AG09309 (cell line): ENCODE results near the gene ZNF429.

Experiments used
- DNase-seq: peaks from one replicate; pipeline ENCODE4 v3.0.0-alpha.2; 2010; ENCODE audit warnings: low read depth
- H3K4me3 ChIP-seq: 2 replicates; pipeline ENCODE4 v1.5.1; 2011; ENCODE audit warnings: mild to moderate bottlenecking, low read depth, low read length, moderate library complexity; ENCODE audit not compliant: control insufficient read depth
- CTCF ChIP-seq: IDR thresholded peaks from 2 replicates; pipeline ENCODE4 v1.5.1; 2011; ENCODE audit warnings: mild to moderate bottlenecking, low read depth, low read length, inconsistent platforms; ENCODE audit not compliant: insufficient read depth, control insufficient read depth; ENCODE audit errors: missing control alignments

The ZNF429 gene

GRCh38 chr19:21505459-21506451 is at the start of gene ZNF429:
ZNF429 (plus strand) TSS chr19:21505602; CDS start chr19:21505772, 170 bp downstream.
- peak; percentile 79 for DNase-seq
- TF ChIP-seq CTCF, result no peak
- H3K4me3 ChIP-seq, result peak within 1 kb of the TSS; percentile 70

GRCh38 chr19:21460686-21461085 is 44.7 kb upstream of the ZNF429 start:
- no peak overlapping the region for H3K4me3 ChIP-seq
- no peak for TF ChIP-seq CTCF
- no peak for DNase-seq

GRCh38 chr19:21462540-21462939 is 42.9 kb upstream of the ZNF429 start:
- no peak overlapping the region for H3K4me3 ChIP-seq
- no peak for TF ChIP-seq CTCF
- DNase-seq, result no peak

GRCh38 chr19:21463449-21464105 is 41.8 kb upstream of the ZNF429 start:
- TF ChIP-seq CTCF, result no peak
- DNase-seq, result no peak
- H3K4me3 ChIP-seq, result no peak overlapping the region

- no peak for DNase-seq
- no peak overlapping the region for H3K4me3 ChIP-seq
- TF ChIP-seq CTCF, result no peak
These were observed 38.8 kb upstream of the ZNF429 start for GRCh38 chr19:21466627-21467026.

GRCh38 chr19:21468791-21469190 is 36.6 kb upstream of the ZNF429 start:
- DNase-seq, result no peak
- TF ChIP-seq CTCF, result no peak
- H3K4me3 ChIP-seq, result no peak overlapping the region
